ENCODE results near the gene TIMELESS. TPM values are rescaled to one million over a fixed set of nuclear protein-coding genes. Genes with fewer than 3 reads are reported as not detected.
"Not testable (repeated sequence)": the region's sequence is repeated elsewhere in the genome, so short reads cannot be mapped to it uniquely, and the experiment has no call there.

Gene TIMELESS
- polyA plus RNA-seq, 2 of the 4 experiments (the other 2 are of a cell fraction), result 17.6 to 60.1 TPM

DNA sequence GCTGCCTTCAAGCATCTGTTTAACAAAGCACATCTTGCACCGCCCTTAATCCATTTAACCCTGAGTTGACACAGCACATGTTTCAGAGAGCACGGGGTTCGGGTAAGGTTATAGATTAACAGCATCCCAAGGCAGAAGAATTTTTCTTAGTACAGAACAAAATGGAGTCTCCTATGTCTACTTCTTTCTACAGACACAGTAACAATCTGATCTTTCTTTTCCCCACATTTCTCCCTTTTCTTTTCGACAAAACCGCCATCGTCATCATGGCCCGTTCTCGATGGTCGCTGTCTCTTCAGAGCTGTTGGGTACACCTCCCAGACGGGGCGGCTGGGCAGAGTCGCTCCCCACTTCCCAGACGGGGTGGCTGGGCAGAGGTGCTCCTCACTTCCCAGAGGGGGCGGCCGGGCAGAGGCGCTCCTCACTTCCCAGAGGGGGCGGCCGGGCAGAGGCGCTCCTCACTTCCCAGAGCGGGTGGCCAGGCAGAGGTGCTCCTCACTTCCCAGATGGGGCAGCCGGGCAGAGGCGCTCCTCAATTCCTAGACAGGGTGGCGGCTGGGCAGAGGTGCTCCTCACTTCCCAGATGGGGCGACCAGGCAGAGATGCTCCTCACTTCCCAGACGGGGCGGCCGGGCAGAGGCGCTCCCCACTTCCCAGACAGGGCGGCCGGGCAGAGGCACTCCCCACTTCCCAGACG, 44.3 kb upstream of the TIMELESS start:
- H3K27ac ChIP-seq, result peak overlapping the region in 1 of 2 experiments; percentile 38; a peak in 1 of 6 replicates
- CTCF ChIA-PET, H3K4me3 ChIP-seq, FAIRE-seq, H3K9me3 ChIP-seq, ATAC-seq, POLR2A ChIA-PET: not testable (repeated sequence)
- 0 out of 2 replicates have a peak, but pooled peaks have one; percentile 32 for TF ChIP-seq EHF (CRISPR knock-in tag; IDR thresholded peaks at IDR 0.05)
- TF ChIP-seq ZNF302 (CRISPR knock-in tag; IDR thresholded peaks at IDR 0.05), result peak; percentile 77; the same call in 1 of the 2 replicates
- peak; percentile 63; the same call in 1 of the 2 replicates for TF ChIP-seq HOXB13 (CRISPR knock-in tag; IDR thresholded peaks at IDR 0.05; ENCODE audit: low read depth)
- TF ChIP-seq FOSB (CRISPR knock-in tag; IDR thresholded peaks at IDR 0.05), result peak; percentile 33; the same call in 1 of the 2 replicates
- H3K4me1 ChIP-seq, result peaks cover 15% of the 10 kb centered on the region
- H3K4me2 ChIP-seq, result peak overlapping the region; percentile 15; the same call in 1 of the 3 replicates
- DNase-seq (ENCODE audit: low read depth in 1 of 2, low spot score in 1 of 2), result peak in 1 of 2 experiments; percentile 30
- 78% methylated on average over 16 of the region's 31 CpGs for WGBS (ENCODE audit: missing lambda C conversion rate)

DNA sequence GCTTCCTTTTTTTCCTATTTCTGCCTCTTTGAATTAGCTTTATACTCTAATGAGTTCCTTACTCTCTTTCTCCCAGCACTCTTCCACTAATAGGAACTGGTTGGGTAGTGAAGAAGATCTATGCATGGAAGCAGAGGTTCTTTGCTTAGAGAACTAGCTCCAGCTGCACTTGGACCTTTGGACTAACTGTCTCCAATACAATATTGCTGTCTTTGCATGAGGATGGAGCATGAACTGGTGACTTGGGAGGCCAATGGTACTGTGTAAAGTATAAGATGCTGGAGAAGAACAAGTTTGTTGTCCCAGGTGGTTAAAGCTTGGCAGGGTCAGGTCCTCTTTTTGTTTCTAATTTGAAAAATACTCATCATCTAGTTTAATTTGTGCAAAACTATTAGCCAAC, 41.1 kb upstream of the TIMELESS start:
- Histone ChIP-seq H3K4me3 (no peak overlapping the region), H3K4me1 (peaks cover 23% of the 10 kb centered on the region), H3K27ac (no peak overlapping the region), H3K9me3 (no peaks in the 10 kb centered on the region), H3K4me2 (no peak overlapping the region)
- TF ChIP-seq HDAC2 (IDR thresholded peaks at IDR 0.05) (no peak), CHD4 (IDR thresholded peaks at IDR 0.05; ENCODE audit: borderline replicate concordance) (no peak), SMC3 (IDR thresholded peaks at IDR 0.05) (no peak), EHF (CRISPR knock-in tag; IDR thresholded peaks at IDR 0.05) (no peak), RARB (CRISPR knock-in tag; IDR thresholded peaks at IDR 0.05) (no peak)
- TF ChIP-seq, protein P1, sequence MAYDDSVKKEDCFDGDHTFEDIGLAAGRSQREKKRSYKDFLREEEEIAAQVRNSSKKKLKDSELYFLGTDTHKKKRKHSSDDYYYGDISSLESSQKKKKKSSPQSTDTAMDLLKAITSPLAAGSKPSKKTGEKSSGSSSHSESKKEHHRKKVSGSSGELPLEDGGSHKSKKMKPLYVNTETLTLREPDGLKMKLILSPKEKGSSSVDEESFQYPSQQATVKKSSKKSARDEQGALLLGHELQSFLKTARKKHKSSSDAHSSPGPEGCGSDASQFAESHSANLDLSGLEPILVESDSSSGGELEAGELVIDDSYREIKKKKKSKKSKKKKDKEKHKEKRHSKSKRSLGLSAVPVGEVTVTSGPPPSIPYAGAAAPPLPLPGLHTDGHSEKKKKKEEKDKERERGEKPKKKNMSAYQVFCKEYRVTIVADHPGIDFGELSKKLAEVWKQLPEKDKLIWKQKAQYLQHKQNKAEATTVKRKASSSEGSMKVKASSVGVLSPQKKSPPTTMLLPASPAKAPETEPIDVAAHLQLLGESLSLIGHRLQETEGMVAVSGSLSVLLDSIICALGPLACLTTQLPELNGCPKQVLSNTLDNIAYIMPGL (CRISPR knock-in tag; IDR thresholded peaks at IDR 0.05; ENCODE audit: borderline replicate concordance), result no peak
- TF ChIP-seq, protein P2, sequence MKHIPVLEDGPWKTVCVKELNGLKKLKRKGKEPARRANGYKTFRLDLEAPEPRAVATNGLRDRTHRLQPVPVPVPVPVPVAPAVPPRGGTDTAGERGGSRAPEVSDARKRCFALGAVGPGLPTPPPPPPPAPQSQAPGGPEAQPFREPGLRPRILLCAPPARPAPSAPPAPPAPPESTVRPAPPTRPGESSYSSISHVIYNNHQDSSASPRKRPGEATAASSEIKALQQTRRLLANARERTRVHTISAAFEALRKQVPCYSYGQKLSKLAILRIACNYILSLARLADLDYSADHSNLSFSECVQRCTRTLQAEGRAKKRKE (CRISPR knock-in tag; IDR thresholded peaks at IDR 0.05; ENCODE audit: low read depth), result no peak
- TF ChIP-seq, protein P3, sequence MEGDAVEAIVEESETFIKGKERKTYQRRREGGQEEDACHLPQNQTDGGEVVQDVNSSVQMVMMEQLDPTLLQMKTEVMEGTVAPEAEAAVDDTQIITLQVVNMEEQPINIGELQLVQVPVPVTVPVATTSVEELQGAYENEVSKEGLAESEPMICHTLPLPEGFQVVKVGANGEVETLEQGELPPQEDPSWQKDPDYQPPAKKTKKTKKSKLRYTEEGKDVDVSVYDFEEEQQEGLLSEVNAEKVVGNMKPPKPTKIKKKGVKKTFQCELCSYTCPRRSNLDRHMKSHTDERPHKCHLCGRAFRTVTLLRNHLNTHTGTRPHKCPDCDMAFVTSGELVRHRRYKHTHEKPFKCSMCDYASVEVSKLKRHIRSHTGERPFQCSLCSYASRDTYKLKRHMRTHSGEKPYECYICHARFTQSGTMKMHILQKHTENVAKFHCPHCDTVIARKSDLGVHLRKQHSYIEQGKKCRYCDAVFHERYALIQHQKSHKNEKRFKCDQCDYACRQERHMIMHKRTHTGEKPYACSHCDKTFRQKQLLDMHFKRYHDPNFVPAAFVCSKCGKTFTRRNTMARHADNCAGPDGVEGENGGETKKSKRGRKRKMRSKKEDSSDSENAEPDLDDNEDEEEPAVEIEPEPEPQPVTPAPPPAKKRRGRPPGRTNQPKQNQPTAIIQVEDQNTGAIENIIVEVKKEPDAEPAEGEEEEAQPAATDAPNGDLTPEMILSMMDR (IDR thresholded peaks at IDR 0.05), result no peak
- DNase-seq (ENCODE audit: low read depth in 1 of 2, low spot score in 1 of 2) (no peak), ATAC-seq (no peak), FAIRE-seq (no peak)
- ChIA-PET CTCF (interaction anchor here (0.7 to 4.6 kb wide), 9 partner anchors 9 to 752 kb away, joined by 3 to 19 read pairs (median 4); partner anchors contain the start of genes ANKRD52 and SMARCC2), POLR2A (no interaction called here)

DNA sequence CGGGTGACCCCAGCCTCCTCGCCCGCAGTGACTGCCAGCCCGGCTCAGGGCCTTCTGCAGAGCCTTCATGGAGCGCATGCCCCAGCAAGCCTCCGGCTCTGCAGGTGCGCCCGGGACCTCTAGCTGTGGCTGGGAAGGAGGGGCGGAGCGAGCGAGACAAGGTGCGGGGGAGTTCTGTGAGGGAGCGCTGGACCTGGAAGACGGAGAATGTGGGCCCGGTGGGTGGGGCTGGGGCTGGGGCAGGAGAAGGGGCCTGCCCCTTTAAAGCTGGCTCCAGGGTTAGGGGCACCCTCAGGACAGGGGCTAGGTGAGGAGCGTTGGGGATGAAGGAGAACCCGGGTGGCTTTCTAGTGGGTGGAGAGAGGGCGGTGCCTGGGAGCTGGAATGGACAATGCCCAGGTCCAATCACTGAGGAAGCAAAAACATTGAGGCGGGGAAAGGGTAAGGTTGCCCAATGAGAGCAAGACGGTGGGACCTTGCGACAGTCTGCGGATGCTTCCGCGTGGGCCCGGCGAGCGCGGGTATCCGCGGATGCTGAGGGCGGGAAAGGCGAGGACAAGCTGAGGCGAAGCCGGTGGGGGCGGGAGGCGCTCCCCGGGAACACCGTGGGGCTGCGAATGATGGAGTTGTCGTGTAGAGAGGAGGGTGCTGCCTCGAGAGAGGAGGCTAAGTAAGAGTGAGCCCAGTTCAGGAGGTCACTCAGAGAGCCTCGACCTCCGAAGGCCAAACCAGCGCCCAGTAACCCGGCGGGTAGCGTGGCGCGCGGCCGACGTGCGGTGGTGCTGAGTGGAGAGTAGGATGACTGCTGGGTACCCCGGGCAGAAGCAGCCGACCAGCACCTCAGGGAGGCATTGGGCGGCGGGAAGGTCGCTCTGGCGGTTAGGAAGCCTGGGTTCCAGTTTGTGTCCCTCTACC, 39.1 kb upstream of the TIMELESS start, which contains the start of gene GLS2:
Gene GLS2 (minus strand): TSS at position 121 of the 915 bp plus-strand sequence. CDS start 43 bp downstream, at position 78.
- Histone ChIP-seq H3K4me3 (peak within 1 kb of the TSS; percentile 35), H3K27ac (peak within 1 kb of the TSS; percentile 8 to 19; a peak in 3 of 6 replicates), H3K4me1 (peaks cover 17% of the 10 kb centered on the region), H3K4me2 (peak within 1 kb of the TSS; percentile 70), H3K9me3 (no peaks in the 10 kb centered on the region)
- no peak for TF ChIP-seq CHD4 (IDR thresholded peaks at IDR 0.05; ENCODE audit: borderline replicate concordance)
- no peak for TF ChIP-seq GATA3 (IDR thresholded peaks at IDR 0.05; ENCODE audit: borderline replicate concordance)
- no peak for TF ChIP-seq RNF2 (IDR thresholded peaks at IDR 0.05; ENCODE audit: borderline replicate concordance, low read depth)
- TF ChIP-seq, protein P4, sequence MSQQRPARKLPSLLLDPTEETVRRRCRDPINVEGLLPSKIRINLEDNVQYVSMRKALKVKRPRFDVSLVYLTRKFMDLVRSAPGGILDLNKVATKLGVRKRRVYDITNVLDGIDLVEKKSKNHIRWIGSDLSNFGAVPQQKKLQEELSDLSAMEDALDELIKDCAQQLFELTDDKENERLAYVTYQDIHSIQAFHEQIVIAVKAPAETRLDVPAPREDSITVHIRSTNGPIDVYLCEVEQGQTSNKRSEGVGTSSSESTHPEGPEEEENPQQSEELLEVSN (IDR thresholded peaks at IDR 0.05; ENCODE audit: borderline replicate concordance, low read depth), result peak; percentile 99
- TF ChIP-seq ZFP36 (IDR thresholded peaks at IDR 0.05; ENCODE audit: borderline replicate concordance, partially characterized antibody), result no peak
- TF ChIP-seq POLR2A (IDR thresholded peaks at IDR 0.05; ENCODE audit: low read length), result peak; percentile 10; the same call in 1 of the 2 replicates
- TF ChIP-seq KDM1A (IDR thresholded peaks at IDR 0.05; ENCODE audit: low read depth), result no peak
- TF ChIP-seq CEBPB (IDR thresholded peaks at IDR 0.05), result peak in 1 of 2 experiments; percentile 47; a peak in 1 of 4 replicates
- TF ChIP-seq SMC3 (IDR thresholded peaks at IDR 0.05), result no peak
- TF ChIP-seq TP53 (CRISPR knock-in tag; IDR thresholded peaks at IDR 0.05), result no peak
- TF ChIP-seq, protein P5, sequence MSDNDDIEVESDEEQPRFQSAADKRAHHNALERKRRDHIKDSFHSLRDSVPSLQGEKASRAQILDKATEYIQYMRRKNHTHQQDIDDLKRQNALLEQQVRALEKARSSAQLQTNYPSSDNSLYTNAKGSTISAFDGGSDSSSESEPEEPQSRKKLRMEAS (IDR thresholded peaks at IDR 0.05), result peak; percentile 98
- no peak for TF ChIP-seq JUNB (IDR thresholded peaks at IDR 0.05)
- ChIA-PET POLR2A (no interaction called here), CTCF (interaction anchor here (0.5 to 4.6 kb wide), 5 partner anchors 9 to 48 kb away, joined by 3 to 19 read pairs (median 4); partner anchors contain the start of gene SPRYD4)
- peak; percentile 85 to 93 for ATAC-seq
- 45% methylated on average over 52 of the region's 59 CpGs for WGBS (ENCODE audit: missing lambda C conversion rate)
- DNase-seq (ENCODE audit: low read depth in 1 of 2, low spot score in 1 of 2), result peak; percentile 69 to 75
- FAIRE-seq, result no peak

Measured in A549 (cell line).